Neural cell (in vitro differentiated cells): ENCODE data around the gene STARD13. TPM values are rescaled to one million over a fixed set of nuclear protein-coding genes. Genes with fewer than 3 reads are reported as not detected.

Experiments
- H2AFZ ChIP-seq: fragments of 200-600, 300-800 bp; sonication (generic), shearing (Covaris generic); 2 replicates; pipeline ENCODE4 v1.6.0; 2014; ENCODE audit warnings: low read depth, mild to moderate bottlenecking, antibody characterized with exemption, low read length, moderate library complexity
- H3F3A ChIP-seq: fragments of 200-600 bp; shearing (Covaris generic); 2 replicates; pipeline ENCODE4 v1.6.1; 2016; ENCODE audit warnings: mild to moderate bottlenecking, moderate library complexity, mixed read lengths, antibody characterized with exemption, low read length; ENCODE audit not compliant: insufficient read depth, poor library complexity, severe bottlenecking
- H3K27ac ChIP-seq: fragments of 200-600, 300-800 bp; sonication (generic), shearing (Covaris generic); 2 replicates; pipeline ENCODE4 v1.5.1; 2014; ENCODE audit warnings: mild to moderate bottlenecking, low read length, moderate library complexity
- H3K27me3 ChIP-seq: fragments of 300-800, 200-600 bp; sonication (generic), shearing (Covaris generic); 2 replicates; pipeline ENCODE4 v1.6.0; 2014; ENCODE audit warnings: mild to moderate bottlenecking, low read depth, low read length, moderate library complexity; ENCODE audit not compliant: insufficient read depth
- H3K36me3 ChIP-seq: fragments of 300-800, 200-600 bp; sonication (generic), shearing (Covaris generic); 2 replicates; pipeline ENCODE4 v1.5.1; 2014; ENCODE audit warnings: mild to moderate bottlenecking, antibody characterized with exemption, low read length, moderate library complexity; ENCODE audit not compliant: insufficient read depth
- H3K4me2 ChIP-seq: fragments of 300-800, 200-600 bp; sonication (generic), shearing (Covaris generic); 2 replicates; pipeline ENCODE4 v1.6.0; 2014; ENCODE audit warnings: mild to moderate bottlenecking, low read length
- H3K4me3 ChIP-seq: fragments of 300-800, 200-600 bp; sonication (generic), shearing (Covaris generic); 2 replicates; pipeline ENCODE4 v1.5.1; 2014; ENCODE audit warnings: mild to moderate bottlenecking, low read length, moderate library complexity
- H3K79me2 ChIP-seq: fragments of 200-600 bp; shearing (Covaris generic); replicated peaks from 2 replicates; pipeline ENCODE4 v1.6.0; 2014; ENCODE audit warnings: mild to moderate bottlenecking, low read length, moderate library complexity; ENCODE audit not compliant: insufficient read depth
- H3K9ac ChIP-seq: fragments of 300-800, 200-600 bp; sonication (generic), shearing (Covaris generic); 2 replicates; pipeline ENCODE4 v1.6.1; 2016; ENCODE audit warnings: mild to moderate bottlenecking, low read length, mixed read lengths
- H3K9me2 ChIP-seq: fragments of 200-600 bp; shearing (Covaris generic); 2 replicates; pipeline ENCODE4 v1.6.1; 2016; ENCODE audit warnings: mild to moderate bottlenecking, low read length, mixed read lengths; ENCODE audit not compliant: insufficient read depth
- H3K9me3 ChIP-seq: fragments of 200-600, 300-800 bp; sonication (generic), shearing (Covaris generic); 2 replicates; pipeline ENCODE4 v1.6.1; 2016; ENCODE audit warnings: mild to moderate bottlenecking, mixed run types, low read length, moderate library complexity, mixed read lengths
- H4K20me1 ChIP-seq: fragments of 200-600 bp; shearing (Covaris generic); 2 replicates; pipeline ENCODE4 v1.6.1; 2016; ENCODE audit warnings: mild to moderate bottlenecking, mixed run types; ENCODE audit not compliant: insufficient read depth
- EP300 ChIP-seq: fragments of 450-650 bp; conservative IDR thresholded peaks from 2 replicates; pipeline ENCODE4 v1.6.1; 2014; ENCODE audit warnings: antibody characterized with exemption, mild to moderate bottlenecking, moderate library complexity; ENCODE audit not compliant: poor library complexity, severe bottlenecking
- EZH2 ChIP-seq: fragments of 200-600, 300-800 bp; shearing (Covaris generic), sonication (generic); IDR thresholded peaks from 2 replicates; pipeline ENCODE4 v1.6.1; 2014; ENCODE audit warnings: antibody characterized with exemption, low read length, borderline replicate concordance, mild to moderate bottlenecking; ENCODE audit not compliant: insufficient read depth, poor library complexity, severe bottlenecking
- MXI1 ChIP-seq: fragments of 450-650 bp; conservative IDR thresholded peaks from 2 replicates; pipeline ENCODE4 v1.6.1; 2014; ENCODE audit warnings: antibody characterized with exemption, mild to moderate bottlenecking; ENCODE audit not compliant: poor library complexity, severe bottlenecking
- POLR2AphosphoS5 ChIP-seq: IDR thresholded peaks from 2 replicates; pipeline ENCODE4 v1.6.1; 2012
- RAD21 ChIP-seq: fragments of 450-650 bp; conservative IDR thresholded peaks from 2 replicates; pipeline ENCODE4 v1.6.1; 2014; ENCODE audit warnings: antibody characterized with exemption, mild to moderate bottlenecking, moderate library complexity
- SMC3 ChIP-seq: fragments of 450-650 bp; conservative IDR thresholded peaks from 2 replicates; pipeline ENCODE4 v1.6.1; 2014; ENCODE audit warnings: antibody characterized with exemption, mild to moderate bottlenecking, moderate library complexity; ENCODE audit not compliant: poor library complexity
- TAF1 ChIP-seq: IDR thresholded peaks from 2 replicates; pipeline ENCODE4 v1.6.1; 2012; ENCODE audit warnings: low read depth
- polyA plus RNA-seq: library from polyadenylated mRNA; depleted of rRNA; stranded (reverse); fragments of >200 nt; gene quantifications from 2 replicates; pipeline ENCODE4 v1.2.3, GENCODE V29; 2014
- TF ChIP-seq, protein P1 (sequence below): fragments of 450-650 bp; IDR thresholded peaks from 2 replicates; pipeline ENCODE4 v1.5.1; 2014; ENCODE audit warnings: antibody characterized with exemption, mild to moderate bottlenecking, moderate library complexity; ENCODE audit not compliant: poor library complexity, severe bottlenecking
- TF ChIP-seq, protein P2 (sequence below): IDR thresholded peaks from 2 replicates; pipeline ENCODE4 v1.6.1; 2012; ENCODE audit warnings: borderline replicate concordance

Gene STARD13
- polyA plus RNA-seq, 1 donor from 2014 or later: 0.05 TPM

DNA sequence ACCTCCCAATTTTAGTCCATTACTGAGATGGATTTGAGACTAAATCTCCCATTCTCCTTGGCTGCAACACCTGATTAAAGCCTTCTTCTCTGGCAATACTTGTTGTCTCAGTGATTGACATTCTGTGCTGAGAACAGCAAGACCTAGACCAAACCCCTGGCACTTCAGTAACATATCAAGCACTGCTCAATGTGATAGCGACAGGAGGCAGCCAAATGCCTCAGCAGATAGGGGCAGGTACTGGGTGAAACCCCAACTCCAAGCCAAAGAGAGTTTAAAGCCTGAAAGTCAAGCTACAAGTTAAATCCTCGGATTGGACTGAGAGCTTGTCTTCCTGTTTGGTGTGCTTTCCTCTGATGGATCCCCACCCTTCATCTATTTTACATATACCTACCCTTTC is 52.7 kb downstream of the STARD13 start:
- Histone ChIP-seq H3K9me2 (no peaks in the 10 kb centered on the region), H4K20me1 (no peaks in the 10 kb centered on the region), H3F3A (no peaks in the 10 kb centered on the region), H3K27ac (no peak overlapping the region), H3K9ac (no peak overlapping the region), H3K27me3 (no peaks in the 10 kb centered on the region), H3K4me3 (no peak overlapping the region), H2AFZ (no peak overlapping the region), H3K9me3 (no peaks in the 10 kb centered on the region), H3K36me3 (no peaks in the 10 kb centered on the region), H3K79me2 (no peaks in the 10 kb centered on the region), H3K4me2 (no peak overlapping the region)
- TF ChIP-seq EZH2 (no peak), RAD21 (no peak), EP300 (no peak), MXI1 (no peak), POLR2AphosphoS5 (no peak), SMC3 (no peak), TAF1 (no peak)
- TF ChIP-seq, protein P1, sequence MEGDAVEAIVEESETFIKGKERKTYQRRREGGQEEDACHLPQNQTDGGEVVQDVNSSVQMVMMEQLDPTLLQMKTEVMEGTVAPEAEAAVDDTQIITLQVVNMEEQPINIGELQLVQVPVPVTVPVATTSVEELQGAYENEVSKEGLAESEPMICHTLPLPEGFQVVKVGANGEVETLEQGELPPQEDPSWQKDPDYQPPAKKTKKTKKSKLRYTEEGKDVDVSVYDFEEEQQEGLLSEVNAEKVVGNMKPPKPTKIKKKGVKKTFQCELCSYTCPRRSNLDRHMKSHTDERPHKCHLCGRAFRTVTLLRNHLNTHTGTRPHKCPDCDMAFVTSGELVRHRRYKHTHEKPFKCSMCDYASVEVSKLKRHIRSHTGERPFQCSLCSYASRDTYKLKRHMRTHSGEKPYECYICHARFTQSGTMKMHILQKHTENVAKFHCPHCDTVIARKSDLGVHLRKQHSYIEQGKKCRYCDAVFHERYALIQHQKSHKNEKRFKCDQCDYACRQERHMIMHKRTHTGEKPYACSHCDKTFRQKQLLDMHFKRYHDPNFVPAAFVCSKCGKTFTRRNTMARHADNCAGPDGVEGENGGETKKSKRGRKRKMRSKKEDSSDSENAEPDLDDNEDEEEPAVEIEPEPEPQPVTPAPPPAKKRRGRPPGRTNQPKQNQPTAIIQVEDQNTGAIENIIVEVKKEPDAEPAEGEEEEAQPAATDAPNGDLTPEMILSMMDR: no peak
- TF ChIP-seq, protein P2, sequence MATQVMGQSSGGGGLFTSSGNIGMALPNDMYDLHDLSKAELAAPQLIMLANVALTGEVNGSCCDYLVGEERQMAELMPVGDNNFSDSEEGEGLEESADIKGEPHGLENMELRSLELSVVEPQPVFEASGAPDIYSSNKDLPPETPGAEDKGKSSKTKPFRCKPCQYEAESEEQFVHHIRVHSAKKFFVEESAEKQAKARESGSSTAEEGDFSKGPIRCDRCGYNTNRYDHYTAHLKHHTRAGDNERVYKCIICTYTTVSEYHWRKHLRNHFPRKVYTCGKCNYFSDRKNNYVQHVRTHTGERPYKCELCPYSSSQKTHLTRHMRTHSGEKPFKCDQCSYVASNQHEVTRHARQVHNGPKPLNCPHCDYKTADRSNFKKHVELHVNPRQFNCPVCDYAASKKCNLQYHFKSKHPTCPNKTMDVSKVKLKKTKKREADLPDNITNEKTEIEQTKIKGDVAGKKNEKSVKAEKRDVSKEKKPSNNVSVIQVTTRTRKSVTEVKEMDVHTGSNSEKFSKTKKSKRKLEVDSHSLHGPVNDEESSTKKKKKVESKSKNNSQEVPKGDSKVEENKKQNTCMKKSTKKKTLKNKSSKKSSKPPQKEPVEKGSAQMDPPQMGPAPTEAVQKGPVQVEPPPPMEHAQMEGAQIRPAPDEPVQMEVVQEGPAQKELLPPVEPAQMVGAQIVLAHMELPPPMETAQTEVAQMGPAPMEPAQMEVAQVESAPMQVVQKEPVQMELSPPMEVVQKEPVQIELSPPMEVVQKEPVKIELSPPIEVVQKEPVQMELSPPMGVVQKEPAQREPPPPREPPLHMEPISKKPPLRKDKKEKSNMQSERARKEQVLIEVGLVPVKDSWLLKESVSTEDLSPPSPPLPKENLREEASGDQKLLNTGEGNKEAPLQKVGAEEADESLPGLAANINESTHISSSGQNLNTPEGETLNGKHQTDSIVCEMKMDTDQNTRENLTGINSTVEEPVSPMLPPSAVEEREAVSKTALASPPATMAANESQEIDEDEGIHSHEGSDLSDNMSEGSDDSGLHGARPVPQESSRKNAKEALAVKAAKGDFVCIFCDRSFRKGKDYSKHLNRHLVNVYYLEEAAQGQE: no peak

DNA sequence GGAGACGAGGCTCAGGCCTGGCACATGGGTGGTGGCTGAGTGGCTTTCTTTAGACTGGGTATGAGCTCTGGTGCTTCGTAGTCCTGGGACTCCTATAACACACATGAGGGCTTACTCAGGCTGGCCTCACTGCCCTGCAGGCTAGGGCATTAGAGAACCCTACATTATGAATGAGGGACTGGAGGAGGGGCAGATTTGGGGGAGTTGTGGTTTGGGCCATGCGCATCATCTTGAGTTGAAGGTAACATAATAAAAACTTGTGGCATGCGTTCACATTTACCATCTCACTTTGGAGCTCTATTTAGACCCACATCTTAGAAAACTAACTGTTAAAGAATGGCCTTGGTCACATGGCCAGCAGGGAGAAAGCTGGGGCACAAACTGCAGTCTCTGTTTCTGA is 54.2 kb downstream of the STARD13 start:
- Histone ChIP-seq H3K4me2 (no peak overlapping the region), H3K9me3 (no peaks in the 10 kb centered on the region), H3F3A (no peaks in the 10 kb centered on the region), H3K36me3 (no peaks in the 10 kb centered on the region), H3K27ac (no peak overlapping the region), H4K20me1 (no peaks in the 10 kb centered on the region), H3K79me2 (no peaks in the 10 kb centered on the region), H3K9ac (no peak overlapping the region), H3K4me3 (no peak overlapping the region), H3K9me2 (no peaks in the 10 kb centered on the region), H2AFZ (no peak overlapping the region), H3K27me3 (no peaks in the 10 kb centered on the region)
- no peak for TF ChIP-seq POLR2AphosphoS5
- no peak for TF ChIP-seq EP300
- TF ChIP-seq, protein P2: no peak
- TF ChIP-seq MXI1: no peak
- TF ChIP-seq EZH2: no peak
- TF ChIP-seq, protein P1: no peak
- TF ChIP-seq SMC3: no peak
- no peak for TF ChIP-seq RAD21
- TF ChIP-seq TAF1: no peak
